Endothelial cell (in vitro differentiated cells): ENCODE results near the gene DAGLA. TPM values are rescaled to one million over a fixed set of nuclear protein-coding genes. Genes with fewer than 3 reads are reported as not detected.

Source experiments
- DNase-seq: peaks from one replicate; pipeline ENCODE4 v3.0.0; 2021; ENCODE audit warnings: low spot score
- H3K27ac Mint-ChIP-seq: one replicate; pipeline ENCODE4 v1.8.0; 2021; ENCODE audit warnings: mixed read lengths, inconsistent platforms; ENCODE audit not compliant: unreplicated experiment
- H3K27me3 Mint-ChIP-seq: one replicate; pipeline ENCODE4 v1.8.0; 2021; ENCODE audit warnings: mild to moderate bottlenecking, moderate library complexity, mixed read lengths, inconsistent platforms; ENCODE audit not compliant: unreplicated experiment
- H3K36me3 Mint-ChIP-seq: one replicate; pipeline ENCODE4 v1.8.0; 2021; ENCODE audit warnings: mild to moderate bottlenecking, low read depth, mixed read lengths, inconsistent platforms; ENCODE audit not compliant: unreplicated experiment
- H3K4me1 Mint-ChIP-seq: one replicate; pipeline ENCODE4 v1.8.0; 2021; ENCODE audit warnings: mild to moderate bottlenecking, mixed read lengths, inconsistent platforms; ENCODE audit not compliant: unreplicated experiment
- H3K4me3 Mint-ChIP-seq: one replicate; pipeline ENCODE4 v1.8.0; 2021; ENCODE audit warnings: mild to moderate bottlenecking, mixed read lengths, inconsistent platforms; ENCODE audit not compliant: unreplicated experiment
- H3K9me3 Mint-ChIP-seq: one replicate; pipeline ENCODE4 v1.8.0; 2021; ENCODE audit warnings: mixed read lengths, inconsistent platforms; ENCODE audit not compliant: unreplicated experiment
- total RNA-seq: library from RNA; stranded (reverse); fragmentation: NEBNext Ultra II Directional; extraction: Animal tissue kit (Norgen Biotek cat#: 25700); gene quantifications from one replicate; pipeline ENCODE4 v1.2.1, GENCODE V29; 2021; ENCODE audit not compliant: unreplicated experiment
- TF ChIP-seq, protein P1 (sequence below): fragments of 200-600 bp; sonication (generic); IDR thresholded peaks from one replicate; pipeline ENCODE4 v1.5.0; 2021; ENCODE audit warnings: antibody characterized with exemption; ENCODE audit not compliant: unreplicated experiment

Gene DAGLA
- total RNA-seq, 1 donor from 2014 or later, result 3.2 TPM

DNA sequence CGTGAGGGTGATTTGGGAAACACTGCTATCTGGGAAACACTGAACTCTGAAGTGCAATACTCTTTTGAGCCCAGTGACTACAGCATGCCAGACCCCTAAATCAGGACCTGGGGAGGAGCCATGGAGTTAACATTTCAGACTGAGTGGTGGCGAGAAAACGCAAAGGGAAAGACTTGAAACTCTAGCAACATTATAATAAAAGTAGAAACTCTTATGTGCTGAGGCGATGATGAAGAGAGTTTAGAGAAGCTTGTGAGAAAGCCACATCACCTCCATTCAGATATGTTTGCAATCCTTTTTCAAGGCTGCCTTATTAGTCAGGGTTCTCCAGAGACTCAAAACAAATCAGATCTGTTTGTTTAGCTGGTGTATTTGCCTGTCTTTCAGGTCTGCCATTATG lies 114.4 kb downstream of the DAGLA start:
- Mint-ChIP-seq H3K4me1 (peaks cover 19% of the 10 kb centered on the region), H3K9me3 (no peaks in the 10 kb centered on the region), H3K4me3 (no peak overlapping the region), H3K36me3 (peaks cover 7% of the 10 kb centered on the region), H3K27ac (peak overlapping the region; percentile 40), H3K27me3 (peaks cover 27% of the 10 kb centered on the region)
- no peak for DNase-seq
- TF ChIP-seq, protein P1, sequence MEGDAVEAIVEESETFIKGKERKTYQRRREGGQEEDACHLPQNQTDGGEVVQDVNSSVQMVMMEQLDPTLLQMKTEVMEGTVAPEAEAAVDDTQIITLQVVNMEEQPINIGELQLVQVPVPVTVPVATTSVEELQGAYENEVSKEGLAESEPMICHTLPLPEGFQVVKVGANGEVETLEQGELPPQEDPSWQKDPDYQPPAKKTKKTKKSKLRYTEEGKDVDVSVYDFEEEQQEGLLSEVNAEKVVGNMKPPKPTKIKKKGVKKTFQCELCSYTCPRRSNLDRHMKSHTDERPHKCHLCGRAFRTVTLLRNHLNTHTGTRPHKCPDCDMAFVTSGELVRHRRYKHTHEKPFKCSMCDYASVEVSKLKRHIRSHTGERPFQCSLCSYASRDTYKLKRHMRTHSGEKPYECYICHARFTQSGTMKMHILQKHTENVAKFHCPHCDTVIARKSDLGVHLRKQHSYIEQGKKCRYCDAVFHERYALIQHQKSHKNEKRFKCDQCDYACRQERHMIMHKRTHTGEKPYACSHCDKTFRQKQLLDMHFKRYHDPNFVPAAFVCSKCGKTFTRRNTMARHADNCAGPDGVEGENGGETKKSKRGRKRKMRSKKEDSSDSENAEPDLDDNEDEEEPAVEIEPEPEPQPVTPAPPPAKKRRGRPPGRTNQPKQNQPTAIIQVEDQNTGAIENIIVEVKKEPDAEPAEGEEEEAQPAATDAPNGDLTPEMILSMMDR, result no peak

DNA sequence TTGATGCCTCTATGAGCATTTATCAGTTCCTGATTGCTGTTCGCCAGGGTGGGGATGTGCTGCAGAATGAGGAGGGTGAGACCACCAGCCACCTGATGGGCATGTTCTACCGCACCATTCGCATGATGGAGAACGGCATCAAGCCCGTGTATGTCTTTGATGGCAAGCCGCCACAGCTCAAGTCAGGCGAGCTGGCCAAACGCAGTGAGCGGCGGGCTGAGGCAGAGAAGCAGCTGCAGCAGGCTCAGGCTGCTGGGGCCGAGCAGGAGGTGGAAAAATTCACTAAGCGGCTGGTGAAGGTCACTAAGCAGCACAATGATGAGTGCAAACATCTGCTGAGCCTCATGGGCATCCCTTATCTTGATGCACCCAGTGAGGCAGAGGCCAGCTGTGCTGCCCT lies 115.3 kb downstream of the DAGLA start:
- H3K36me3 Mint-ChIP-seq, result peaks cover 10% of the 10 kb centered on the region
- peaks cover 24% of the 10 kb centered on the region for H3K27me3 Mint-ChIP-seq
- DNase-seq, result no peak
- no peak overlapping the region for H3K4me3 Mint-ChIP-seq
- no peak overlapping the region for H3K27ac Mint-ChIP-seq
- H3K9me3 Mint-ChIP-seq, result no peaks in the 10 kb centered on the region
- H3K4me1 Mint-ChIP-seq, result peaks cover 19% of the 10 kb centered on the region
- TF ChIP-seq, protein P1, result no peak

DNA sequence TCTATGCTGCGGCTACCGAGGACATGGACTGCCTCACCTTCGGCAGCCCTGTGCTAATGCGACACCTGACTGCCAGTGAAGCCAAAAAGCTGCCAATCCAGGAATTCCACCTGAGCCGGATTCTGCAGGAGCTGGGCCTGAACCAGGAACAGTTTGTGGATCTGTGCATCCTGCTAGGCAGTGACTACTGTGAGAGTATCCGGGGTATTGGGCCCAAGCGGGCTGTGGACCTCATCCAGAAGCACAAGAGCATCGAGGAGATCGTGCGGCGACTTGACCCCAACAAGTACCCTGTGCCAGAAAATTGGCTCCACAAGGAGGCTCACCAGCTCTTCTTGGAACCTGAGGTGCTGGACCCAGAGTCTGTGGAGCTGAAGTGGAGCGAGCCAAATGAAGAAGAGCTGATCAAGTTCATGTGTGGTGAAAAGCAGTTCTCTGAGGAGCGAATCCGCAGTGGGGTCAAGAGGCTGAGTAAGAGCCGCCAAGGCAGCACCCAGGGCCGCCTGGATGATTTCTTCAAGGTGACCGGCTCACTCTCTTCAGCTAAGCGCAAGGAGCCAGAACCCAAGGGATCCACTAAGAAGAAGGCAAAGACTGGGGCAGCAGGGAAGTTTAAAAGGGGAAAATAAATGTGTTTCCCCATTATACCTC lies 115.8 kb downstream of the DAGLA start:
- Mint-ChIP-seq H3K4me1 (peaks cover 19% of the 10 kb centered on the region), H3K9me3 (no peaks in the 10 kb centered on the region), H3K27me3 (peaks cover 24% of the 10 kb centered on the region), H3K4me3 (no peak overlapping the region), H3K36me3 (peaks cover 12% of the 10 kb centered on the region), H3K27ac (no peak overlapping the region)
- no peak for DNase-seq
- TF ChIP-seq, protein P1, result no peak

Other genes with a start within 250 kb of the DAGLA start
- gene LRRC10B, start 171.6 kb upstream of the DAGLA start, total RNA-seq, result 0.13 TPM
- gene SYT7, start 99.3 kb upstream of the DAGLA start, total RNA-seq, result 9.7 TPM
- 1.5 TPM for gene MYRF, start 72.2 kb downstream of the DAGLA start, total RNA-seq
- 125 TPM for gene TMEM258, start 112.2 kb downstream of the DAGLA start, total RNA-seq
- 22.0 TPM for gene FEN1, start 112.5 kb downstream of the DAGLA start, total RNA-seq
- gene FADS1, start 136.6 kb downstream of the DAGLA start, total RNA-seq, result 102 TPM
- 682 TPM for gene FADS2, start 147.9 kb downstream of the DAGLA start, total RNA-seq
- gene FADS3, start 211.2 kb downstream of the DAGLA start, total RNA-seq, result 42.0 TPM
- gene RAB3IL1, start 237.2 kb downstream of the DAGLA start, total RNA-seq, result 8.9 TPM